ENCODE measurements around the gene TSC22D3.

- TF ChIP-seq CTCF (IDR thresholded peaks at IDR 0.05): no peak
- no peak for TF ChIP-seq POLR2A (IDR thresholded peaks at IDR 0.05)
Observed at GRCh38 chrX:107686026-107686425, 89.6 kb downstream of the TSC22D3 start.

All from uterus (tissue), 2 donors.